HCT116 (cell line): ENCODE measurements around the gene SNRNP200.

Experiments used
- CBX3 ChIP-seq: IDR thresholded peaks from 2 replicates; pipeline ENCODE4 v1.6.1; 2012; ENCODE audit warnings: low read depth
- CEBPB ChIP-seq: IDR thresholded peaks from 2 replicates; pipeline ENCODE4 v1.6.1; 2012; ENCODE audit warnings: low read depth
- EZH2 ChIP-seq: fragments of 200-600 bp; sonication (generic); IDR thresholded peaks from 2 replicates; pipeline ENCODE4 v1.6.1; 2017; ENCODE audit warnings: antibody characterized with exemption, mixed run types
- EZH2phosphoT487 ChIP-seq: fragments of 200-600 bp; IDR thresholded peaks from 2 replicates; pipeline ENCODE4 v1.6.1; 2018; ENCODE audit warnings: antibody characterized with exemption, borderline replicate concordance
- MAX ChIP-seq: IDR thresholded peaks from 2 replicates; pipeline ENCODE4 v1.6.1; 2012
- POLR2A ChIP-seq: IDR thresholded peaks from 2 replicates; pipeline ENCODE4 v1.7.0; 2011; ENCODE audit warnings: borderline replicate concordance; ENCODE audit not compliant: insufficient read depth, insufficient read length; ENCODE audit errors: extremely low read depth
- POLR2AphosphoS5 ChIP-seq: IDR thresholded peaks from 2 replicates; pipeline ENCODE4 v1.6.1; 2011; ENCODE audit warnings: mild to moderate bottlenecking, low read depth, low read length, moderate library complexity
- RAD21 ChIP-seq: IDR thresholded peaks from 2 replicates; pipeline ENCODE4 v1.6.1; 2012; ENCODE audit warnings: low read depth, mild to moderate bottlenecking
- REST ChIP-seq: IDR thresholded peaks from 2 replicates; pipeline ENCODE4 v1.6.1; 2012; ENCODE audit warnings: low read depth
- SIN3A ChIP-seq: IDR thresholded peaks from 2 replicates; pipeline ENCODE4 v1.6.1; 2012; ENCODE audit warnings: low read depth
- SP1 ChIP-seq: IDR thresholded peaks from 2 replicates; pipeline ENCODE4 v1.6.1; 2012; ENCODE audit warnings: low read depth
- YY1 ChIP-seq: IDR thresholded peaks from 2 replicates; pipeline ENCODE4 v1.6.1; 2011; ENCODE audit warnings: low read length, low read depth, moderate library complexity, mild to moderate bottlenecking; ENCODE audit not compliant: insufficient replicate concordance; ENCODE audit errors: extremely low read depth
- TF ChIP-seq, protein P1 (sequence below), 3 experiments: fragments of 200-600 bp in 1 of 3; sonication (generic) in 1 of 3; IDR thresholded peaks in 2 of 3; conservative IDR thresholded peaks in 1 of 3; 2 replicates each; pipeline ENCODE4 v1.5.1; 2012 to 2017; ENCODE audit warnings: low read depth in 2 of 3, low read length in 2 of 3, antibody characterized with exemption in 1 of 3, borderline replicate concordance in 1 of 3, control low read depth in 1 of 3, mild to moderate bottlenecking in 1 of 3, mixed read lengths in 1 of 3, mixed run types in 1 of 3, moderate library complexity in 1 of 3; ENCODE audit not compliant: insufficient read depth in 1 of 3

DNA sequence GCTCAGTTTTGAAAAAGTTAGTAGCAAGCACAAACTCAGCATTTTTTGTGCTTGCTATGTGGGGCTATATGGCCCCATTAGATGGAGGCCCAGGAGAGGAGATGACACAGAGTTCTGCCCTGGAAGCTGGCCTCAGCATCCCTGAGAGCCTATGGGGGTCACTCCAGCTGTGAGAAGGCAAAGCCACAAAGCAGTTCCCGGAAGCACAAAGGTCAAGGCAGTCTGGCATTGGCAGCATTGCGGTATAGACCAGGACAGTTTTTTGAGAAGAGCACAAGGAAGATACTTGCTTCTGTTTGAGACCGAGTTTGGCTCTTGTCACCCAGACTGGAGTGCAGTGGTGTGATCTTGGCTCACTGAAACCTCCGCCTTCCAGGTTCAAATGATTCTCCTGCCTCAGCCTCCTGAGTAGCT lies 12.2 kb upstream of the SNRNP200 start:
- TF ChIP-seq, protein P1, sequence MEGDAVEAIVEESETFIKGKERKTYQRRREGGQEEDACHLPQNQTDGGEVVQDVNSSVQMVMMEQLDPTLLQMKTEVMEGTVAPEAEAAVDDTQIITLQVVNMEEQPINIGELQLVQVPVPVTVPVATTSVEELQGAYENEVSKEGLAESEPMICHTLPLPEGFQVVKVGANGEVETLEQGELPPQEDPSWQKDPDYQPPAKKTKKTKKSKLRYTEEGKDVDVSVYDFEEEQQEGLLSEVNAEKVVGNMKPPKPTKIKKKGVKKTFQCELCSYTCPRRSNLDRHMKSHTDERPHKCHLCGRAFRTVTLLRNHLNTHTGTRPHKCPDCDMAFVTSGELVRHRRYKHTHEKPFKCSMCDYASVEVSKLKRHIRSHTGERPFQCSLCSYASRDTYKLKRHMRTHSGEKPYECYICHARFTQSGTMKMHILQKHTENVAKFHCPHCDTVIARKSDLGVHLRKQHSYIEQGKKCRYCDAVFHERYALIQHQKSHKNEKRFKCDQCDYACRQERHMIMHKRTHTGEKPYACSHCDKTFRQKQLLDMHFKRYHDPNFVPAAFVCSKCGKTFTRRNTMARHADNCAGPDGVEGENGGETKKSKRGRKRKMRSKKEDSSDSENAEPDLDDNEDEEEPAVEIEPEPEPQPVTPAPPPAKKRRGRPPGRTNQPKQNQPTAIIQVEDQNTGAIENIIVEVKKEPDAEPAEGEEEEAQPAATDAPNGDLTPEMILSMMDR (IDR thresholded peaks at IDR 0.05 in 2 of 3, conservative IDR thresholded peaks at IDR 0.05 in 1 of 3; ENCODE audit: borderline replicate concordance in 1 of 3, insufficient read depth in 1 of 3, low read depth in 2 of 3, low read length in 2 of 3) = no peak
- no peak for TF ChIP-seq POLR2AphosphoS5
- no peak for TF ChIP-seq SIN3A
- TF ChIP-seq CBX3 = no peak
- TF ChIP-seq REST = no peak
- no peak for TF ChIP-seq SP1
- TF ChIP-seq POLR2A = no peak
- no peak for TF ChIP-seq CEBPB
- TF ChIP-seq MAX = no peak
- TF ChIP-seq YY1 = no peak
- no peak for TF ChIP-seq RAD21
- no peak for TF ChIP-seq EZH2
- no peak for TF ChIP-seq EZH2phosphoT487
